GM18502 (cell line): ENCODE measurements around the gene CCT6B.

Source experiments
- ATAC-seq: cut with Tn5 transposase; IDR thresholded peaks from one replicate; pipeline ENCODE4 v1.9.1; 2021; ENCODE audit warnings: mild to moderate bottlenecking; ENCODE audit not compliant: unreplicated experiment, poor library complexity

Gene CCT6B

DNA sequence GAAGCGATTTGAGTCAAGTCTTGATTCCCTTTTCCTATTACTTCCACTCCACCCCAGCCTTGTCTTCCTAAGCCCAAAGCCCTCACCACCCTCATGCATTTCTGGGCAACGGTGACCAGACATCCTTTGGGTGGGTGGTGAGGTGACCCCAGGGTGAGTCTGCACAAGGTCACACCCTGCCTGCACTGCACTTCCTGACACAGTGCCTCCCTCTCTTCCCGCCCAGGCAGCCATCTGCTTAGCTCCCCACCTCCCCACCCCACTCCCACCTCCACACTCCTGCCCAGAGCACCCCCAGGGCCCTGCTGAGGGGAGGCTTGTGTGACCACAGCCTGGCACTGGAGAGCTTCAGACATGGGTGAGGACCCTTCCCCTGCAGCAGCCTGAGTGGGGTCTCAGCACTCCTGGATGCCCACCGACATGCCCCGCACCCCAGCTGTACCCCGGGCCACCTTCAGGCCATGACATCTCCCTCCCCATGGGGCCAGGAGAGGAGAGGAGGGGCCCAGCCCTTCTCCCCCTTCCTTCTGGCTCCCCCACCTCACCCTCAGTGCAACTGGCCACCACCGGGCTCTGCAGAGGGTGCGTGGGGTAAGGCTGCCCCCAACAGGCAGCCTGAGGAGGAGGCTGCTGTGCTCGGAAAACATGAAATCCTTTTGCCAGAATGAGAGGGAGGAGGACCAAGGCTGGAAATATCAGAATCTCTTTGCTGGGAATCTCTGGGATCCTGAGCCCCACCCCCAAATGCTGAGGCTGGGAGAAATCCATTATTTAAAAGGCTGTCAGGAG is 68.6 kb downstream of the CCT6B start:
- ATAC-seq = no peak

DNA sequence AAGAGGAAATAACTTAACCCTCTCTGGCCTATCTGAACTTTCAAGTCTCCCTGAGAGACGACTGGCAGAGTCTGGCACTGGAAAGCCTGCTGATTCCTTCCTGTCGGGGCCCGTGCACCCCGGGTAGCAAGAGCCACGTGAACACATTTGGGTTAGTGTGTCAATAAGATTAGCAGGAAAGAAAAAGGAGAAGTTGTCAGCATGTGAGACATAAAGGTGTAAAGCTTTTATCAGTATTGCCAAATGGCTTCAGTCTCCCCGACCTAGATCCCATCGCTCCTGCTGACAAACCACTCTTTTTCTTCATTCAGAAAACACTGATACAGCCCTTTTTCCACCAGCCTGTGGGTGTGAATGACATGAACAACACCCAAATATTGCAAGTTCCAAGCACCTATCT is 74.4 kb downstream of the CCT6B start:
- no peak for ATAC-seq

DNA sequence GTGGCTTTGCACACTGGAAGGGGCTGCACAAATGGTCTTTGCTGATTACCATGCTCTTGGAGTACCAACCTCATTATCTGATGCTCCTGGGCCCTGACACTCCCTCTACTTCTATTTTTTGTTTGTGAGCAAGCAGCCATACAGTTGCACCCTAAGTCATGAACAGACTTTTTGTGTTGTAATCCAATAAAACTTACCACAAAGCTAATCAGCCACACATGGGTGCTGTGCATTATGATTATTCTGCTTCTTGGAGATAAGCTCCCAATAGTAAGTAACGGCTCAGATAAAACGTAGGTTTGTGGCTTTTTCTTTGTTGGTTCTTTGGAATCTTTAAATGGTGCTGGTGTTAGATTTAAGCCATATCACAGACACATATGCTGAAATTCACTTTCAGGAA is 76.2 kb downstream of the CCT6B start:
- ATAC-seq = no peak

DNA sequence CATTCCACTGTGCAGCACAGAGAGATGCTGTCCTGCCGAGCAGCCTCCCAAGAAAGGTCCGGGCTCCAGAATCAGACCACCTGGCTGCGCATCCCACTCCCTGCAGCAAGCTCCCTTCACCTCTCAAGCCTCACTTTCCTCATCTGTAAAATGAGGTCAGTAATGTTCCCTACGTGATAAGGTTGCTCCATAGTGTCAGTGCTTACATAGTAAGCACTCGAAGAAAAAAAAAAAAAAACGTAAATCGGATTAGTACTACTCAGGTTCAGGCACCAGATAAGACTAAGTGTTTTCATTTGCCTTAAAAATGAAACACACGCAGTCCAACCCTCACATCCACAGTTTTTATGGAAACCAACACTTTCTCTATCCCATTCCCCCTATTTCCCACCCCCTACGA is 76.7 kb downstream of the CCT6B start:
- ATAC-seq = no peak

DNA sequence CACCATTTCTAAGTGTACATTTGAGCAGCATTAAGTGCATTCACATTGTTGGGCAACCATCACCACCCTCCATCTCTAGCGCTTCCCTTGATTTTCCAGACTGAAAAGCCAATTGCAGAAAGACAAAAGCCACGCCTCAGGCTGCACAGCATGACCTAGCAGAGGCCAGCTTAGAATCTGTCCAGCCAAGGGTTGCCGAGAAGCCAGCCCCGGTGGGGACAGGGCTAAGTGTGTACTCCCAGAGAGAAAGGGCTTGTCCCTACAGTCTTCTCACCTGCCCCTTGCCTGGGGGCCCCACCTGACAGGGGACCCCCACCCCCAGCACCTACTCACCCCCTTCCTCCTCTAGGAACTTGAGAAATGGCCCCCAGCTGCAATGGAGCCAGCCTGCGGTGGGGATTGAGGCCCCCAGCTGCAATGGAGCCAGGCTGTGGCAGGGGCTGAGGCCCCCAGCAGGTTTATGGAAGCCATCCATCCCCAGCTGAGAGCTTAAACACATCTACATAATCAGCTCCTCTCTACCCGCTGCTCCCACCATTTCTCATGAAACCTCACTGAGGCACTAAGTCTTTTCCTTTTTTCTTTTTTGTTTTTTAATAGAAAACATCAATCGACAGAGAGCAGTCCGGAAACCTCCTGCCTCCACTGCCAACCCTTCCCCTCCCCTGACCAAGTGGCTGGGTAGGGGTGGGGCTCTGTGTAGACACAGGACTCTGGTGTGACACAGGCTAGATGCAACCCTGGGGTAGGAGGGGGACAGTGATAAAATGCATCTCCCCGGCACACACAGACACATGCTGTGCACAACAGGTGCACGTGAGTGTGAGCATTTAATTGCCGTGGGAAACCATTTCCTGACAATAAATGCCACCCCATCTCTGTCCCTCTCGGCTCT is 77.9 kb downstream of the CCT6B start:
- no peak for ATAC-seq

DNA sequence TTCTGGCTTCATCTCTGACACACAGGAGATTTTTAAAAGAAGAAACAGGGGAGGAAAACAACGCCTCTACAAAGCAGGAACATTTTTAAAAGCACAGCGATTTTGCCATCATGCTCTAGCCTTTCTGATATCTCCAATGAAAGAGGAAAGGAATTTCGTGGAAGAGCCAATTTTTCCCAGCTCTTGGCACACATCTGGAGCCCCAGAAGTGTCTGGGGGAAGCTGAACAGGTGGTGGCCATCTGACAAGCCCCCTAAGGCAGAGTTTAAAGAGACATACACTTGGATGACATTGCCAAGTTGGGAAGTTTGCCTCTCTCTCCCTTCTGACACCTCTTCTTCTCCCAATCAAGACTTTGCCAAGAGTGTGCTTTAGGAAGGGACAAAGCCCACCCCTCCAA is 82.1 kb downstream of the CCT6B start:
- no peak for ATAC-seq
